OCI-LY3 (cell line): ENCODE data around the gene CHRDL2.
"Not testable (repeated sequence)": the region's sequence is repeated elsewhere in the genome, so short reads cannot be mapped to it uniquely, and the experiment has no call there.

Experiments
- CTCF ChIP-seq: fragments of 200-600, 300-600 bp; sonication (generic); IDR thresholded peaks from 2 replicates; pipeline ENCODE4 v1.5.1; 2014; ENCODE audit warnings: antibody characterized with exemption, low read length, low read depth
- EZH2phosphoT487 ChIP-seq: fragments of 200-600 bp; shearing (Covaris generic); IDR thresholded peaks from 2 replicates; pipeline ENCODE4 v1.6.1; 2018; ENCODE audit warnings: antibody characterized with exemption, mixed run types, low read depth

DNA sequence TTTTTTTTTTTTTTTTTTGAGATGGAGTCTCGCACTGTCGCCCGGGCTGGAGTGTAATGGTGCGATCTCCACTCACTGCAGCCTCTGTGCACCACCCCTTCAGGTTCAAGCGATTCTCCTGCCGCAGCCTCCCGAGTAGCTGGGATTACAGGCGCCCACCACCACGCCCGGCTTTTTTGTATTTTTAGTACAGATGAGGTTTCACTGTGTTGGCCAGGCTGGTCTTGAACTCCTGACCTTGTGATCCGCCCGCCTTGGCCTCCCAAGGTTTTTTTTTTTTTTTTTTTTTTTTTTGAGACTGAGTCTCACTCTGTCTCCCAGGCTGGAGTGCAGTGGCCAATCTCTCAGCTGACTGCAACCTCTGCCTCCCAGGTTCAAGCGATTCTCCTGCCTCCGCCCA is 19.4 kb upstream of the CHRDL2 start:
- not testable (repeated sequence) for TF ChIP-seq CTCF, EZH2phosphoT487
